Ishikawa (cell line): ENCODE data around the gene MYO18A.
A peak's percentile ranks its signal among the peaks of the same experiment; 100 is the strongest.

Experiments
- CEBPB ChIP-seq: IDR thresholded peaks from 2 replicates; pipeline ENCODE4 v1.6.1; 2012
- CREB1 ChIP-seq: IDR thresholded peaks from 2 replicates; pipeline ENCODE4 v1.6.1; 2012; ENCODE audit warnings: low read depth
- EGR1 ChIP-seq: IDR thresholded peaks from 2 replicates; pipeline ENCODE4 v1.6.1; 2012
- EP300 ChIP-seq: IDR thresholded peaks from 2 replicates; pipeline ENCODE4 v1.6.1; 2012; ENCODE audit warnings: borderline replicate concordance
- FOXM1 ChIP-seq: IDR thresholded peaks from 2 replicates; pipeline ENCODE4 v1.6.1; 2012; ENCODE audit warnings: low read depth, borderline replicate concordance
- NFIC ChIP-seq: IDR thresholded peaks from 2 replicates; pipeline ENCODE4 v1.6.1; 2012
- RAD21 ChIP-seq: IDR thresholded peaks from 2 replicates; pipeline ENCODE4 v1.6.1; 2012; ENCODE audit warnings: low read depth
- REST ChIP-seq: IDR thresholded peaks from 2 replicates; pipeline ENCODE4 v1.6.1; 2012; ENCODE audit warnings: low read depth, mild to moderate bottlenecking
- TAF1 ChIP-seq: IDR thresholded peaks from 2 replicates; pipeline ENCODE4 v1.6.1; 2012; ENCODE audit warnings: low read depth, mild to moderate bottlenecking
- TCF12 ChIP-seq: IDR thresholded peaks from 2 replicates; pipeline ENCODE4 v1.6.1; 2012; ENCODE audit warnings: low read depth
- TEAD4 ChIP-seq: IDR thresholded peaks from 2 replicates; pipeline ENCODE4 v1.6.1; 2012
- USF1 ChIP-seq: IDR thresholded peaks from 2 replicates; pipeline ENCODE4 v1.6.1; 2012
- YY1 ChIP-seq: IDR thresholded peaks from 2 replicates; pipeline ENCODE4 v1.6.1; 2012; ENCODE audit warnings: low read depth
- ZBTB7A ChIP-seq: IDR thresholded peaks from 2 replicates; pipeline ENCODE4 v1.6.1; 2012; ENCODE audit warnings: low read depth
- TF ChIP-seq, protein P1 (sequence below): IDR thresholded peaks from 2 replicates; pipeline ENCODE4 v1.6.1; 2012

The MYO18A gene

DNA sequence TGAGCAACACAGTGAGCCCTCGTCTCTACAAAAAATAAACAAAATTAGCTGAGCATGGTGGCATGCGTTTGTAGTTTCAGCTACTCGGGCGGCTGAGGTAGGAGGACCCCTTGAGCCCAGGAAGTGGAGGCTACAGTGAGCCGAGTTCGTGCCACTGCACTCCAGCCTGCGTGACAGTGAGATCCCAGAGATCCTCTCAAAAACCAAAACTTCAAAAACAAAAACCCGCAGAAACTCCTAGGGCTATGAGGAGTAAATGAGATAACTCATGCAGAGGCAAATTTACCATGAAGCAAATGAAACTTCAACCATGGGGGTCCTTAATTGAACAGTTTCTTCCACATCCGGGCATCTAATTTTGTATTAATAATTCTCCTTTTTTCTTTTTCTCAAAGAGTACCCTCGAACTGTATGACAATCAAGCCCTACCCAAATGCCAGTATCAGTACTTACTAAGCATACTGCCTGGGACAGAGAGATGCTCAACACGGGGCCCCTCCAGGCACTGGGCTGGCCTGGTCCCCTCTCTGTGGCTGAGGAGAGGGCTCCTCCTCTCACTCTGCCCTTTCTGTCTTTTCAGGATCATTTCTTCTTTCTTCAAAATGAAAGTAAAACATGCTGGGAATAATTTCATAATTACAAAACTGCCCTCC, 138.0 kb downstream of the MYO18A start:
- TF ChIP-seq, protein P1, sequence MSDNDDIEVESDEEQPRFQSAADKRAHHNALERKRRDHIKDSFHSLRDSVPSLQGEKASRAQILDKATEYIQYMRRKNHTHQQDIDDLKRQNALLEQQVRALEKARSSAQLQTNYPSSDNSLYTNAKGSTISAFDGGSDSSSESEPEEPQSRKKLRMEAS, result no peak
- TF ChIP-seq CREB1, result no peak
- no peak for TF ChIP-seq CEBPB
- no peak for TF ChIP-seq EP300
- TF ChIP-seq USF1, result no peak
- TF ChIP-seq NFIC, result no peak

DNA sequence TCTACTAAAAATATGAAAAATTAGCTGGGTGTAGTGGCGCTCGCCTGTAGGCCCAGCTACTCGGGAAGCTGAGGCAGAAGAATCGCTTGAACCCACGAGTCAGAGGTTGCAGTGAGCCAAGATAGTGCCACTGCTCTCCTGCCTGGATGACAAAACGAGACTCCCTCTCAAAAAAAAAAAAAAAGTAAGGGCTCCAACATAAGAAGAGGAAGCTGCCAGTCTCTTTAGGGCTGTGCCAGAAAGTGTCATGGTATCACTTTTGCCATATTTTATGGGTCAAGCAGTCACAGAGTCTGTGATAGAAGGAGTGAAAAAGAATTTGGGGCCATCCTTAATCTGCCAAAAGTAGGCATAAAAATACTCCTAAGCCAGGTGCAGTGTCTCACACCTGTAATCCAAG, 138.6 kb downstream of the MYO18A start:
- no peak for TF ChIP-seq TEAD4
- no peak for TF ChIP-seq EGR1
- no peak for TF ChIP-seq NFIC
- TF ChIP-seq, protein P1, result no peak
- TF ChIP-seq ZBTB7A, result no peak
- no peak for TF ChIP-seq CREB1
- TF ChIP-seq FOXM1, result no peak
- no peak for TF ChIP-seq REST
- no peak for TF ChIP-seq YY1
- TF ChIP-seq TCF12, result no peak
- TF ChIP-seq CEBPB, result no peak
- no peak for TF ChIP-seq EP300
- no peak for TF ChIP-seq TAF1
- no peak for TF ChIP-seq USF1

- TF ChIP-seq REST (no peak), FOXM1 (no peak), CREB1 (no peak), TCF12 (no peak), EGR1 (no peak), TAF1 (no peak), EP300 (no peak), TEAD4 (no peak), CEBPB (no peak), YY1 (no peak), RAD21 (no peak)
- TF ChIP-seq, protein P1, result no peak
Observed at GRCh38 chr17:29041091-29041490, 139.1 kb downstream of the MYO18A start.

DNA sequence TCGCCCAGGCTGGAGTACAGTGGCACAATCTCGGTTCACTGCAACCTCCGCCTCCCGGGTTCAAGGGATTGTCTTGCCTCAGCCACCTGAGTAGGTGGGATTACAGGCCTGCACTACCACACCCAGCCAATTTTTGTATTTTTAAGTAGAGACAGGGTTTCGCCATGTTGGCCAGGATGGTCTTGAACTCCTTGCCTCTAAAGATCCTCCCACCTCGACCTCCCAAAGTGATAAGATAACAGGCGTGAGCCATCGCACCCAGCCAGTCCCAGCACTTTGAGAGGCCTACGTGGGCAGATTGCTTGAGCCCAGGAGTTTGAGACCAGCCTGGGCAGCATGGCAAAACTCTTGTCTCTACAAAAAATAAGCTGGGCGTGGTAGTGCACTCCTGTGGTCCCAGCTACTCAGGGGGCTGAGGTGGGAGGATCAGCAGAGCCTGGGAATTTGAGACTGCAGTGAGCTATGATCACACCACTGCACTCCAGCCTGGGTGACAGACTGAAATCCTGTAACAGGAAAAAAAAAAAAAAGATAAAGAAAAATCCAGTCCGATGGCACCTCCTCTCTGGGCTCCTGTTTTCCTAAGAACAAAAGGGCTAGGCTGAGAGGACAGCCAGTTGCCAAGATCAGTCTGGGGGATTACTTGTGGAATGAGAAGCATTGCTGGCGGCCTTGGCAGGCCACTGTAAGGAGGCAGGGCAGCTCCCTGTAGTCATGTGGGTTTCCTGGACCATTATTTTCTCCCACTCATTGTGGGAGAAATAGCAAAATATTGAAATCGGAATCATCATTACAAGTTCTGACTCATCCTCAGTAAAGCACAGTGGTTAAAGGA, 140.2 kb downstream of the MYO18A start:
- no peak for TF ChIP-seq YY1
- TF ChIP-seq ZBTB7A, result 0 out of 2 replicates have a peak, but pooled peaks have one; percentile 16
- no peak for TF ChIP-seq TAF1
- TF ChIP-seq, protein P1, result 0 out of 2 replicates have a peak, but pooled peaks have one; percentile 23
- no peak for TF ChIP-seq EGR1
- TF ChIP-seq CREB1, result no peak
- TF ChIP-seq CEBPB, result 0 out of 2 replicates have a peak, but pooled peaks have one; percentile 12
- TF ChIP-seq REST, result 0 out of 2 replicates have a peak, but pooled peaks have one; percentile 6
- peak; percentile 78 for TF ChIP-seq TCF12
- TF ChIP-seq TEAD4, result peak; percentile 81
- 0 out of 2 replicates have a peak, but pooled peaks have one; percentile 25 for TF ChIP-seq USF1
- peak; percentile 75 for TF ChIP-seq EP300
- TF ChIP-seq NFIC, result peak; percentile 89
- TF ChIP-seq RAD21, result no peak
- peak; percentile 56; the same call in 1 of the 2 replicates for TF ChIP-seq FOXM1
